Left lung (tissue), 10 donors: ENCODE results near the gene GSTM3. TPM values are rescaled to one million over a fixed set of nuclear protein-coding genes. Genes with fewer than 3 reads are reported as not detected.

Experiments
- ATAC-seq: fragments of 200-7000 bp; cut with Tn5 transposase; one replicate; pipeline ENCODE4 v1.9.1; 2020; ENCODE audit warnings: moderate library complexity
- DNase-seq, 4 donors: peaks; one replicate each; pipeline ENCODE4 v3.0.0-alpha.2; 2013 to 2020
- H3K27ac ChIP-seq, 2 donors: fragments of 200-600 bp; sonication (generic) in 1 of 2; one replicate each; pipeline versions ENCODE4 v1.5.0 to v1.8.0; 2020 to 2021
- H3K27me3 ChIP-seq, 2 donors: fragments of 200-600 bp; sonication (generic) in 1 of 2; one replicate each; pipeline versions ENCODE4 v1.5.0 to v1.8.0; 2020 to 2021
- H3K36me3 ChIP-seq, 2 donors: fragments of 200-600 bp; sonication (generic) in 1 of 2; one replicate each; pipeline versions ENCODE4 v1.5.0 to v1.8.0; 2020 to 2021
- H3K4me1 ChIP-seq, 2 donors: fragments of 200-600 bp; one replicate each; pipeline ENCODE4 v1.8.0; 2021
- H3K4me3 ChIP-seq, 2 donors: fragments of 200-600 bp; sonication (generic) in 1 of 2; one replicate each; pipeline versions ENCODE4 v1.5.0 to v1.8.0; 2020 to 2021; ENCODE audit warnings: mild to moderate bottlenecking in 1 of 2
- H3K9me3 ChIP-seq, 2 donors: fragments of 200-600 bp; sonication (generic) in 1 of 2; one replicate each; pipeline versions ENCODE4 v1.5.0 to v1.8.0; 2020 to 2021
- intact Hi-C, 2 donors: fragments of 100-400 bp; cut with DNase I; formaldehyde crosslinking; loops; one replicate each; pipeline versions ENCODE4 v1.11.2 to v1.14.2; 2022
- polyA plus RNA-seq, 6 donors: library from polyadenylated mRNA; unstranded; fragments of 120-200 nt; gene quantifications; one replicate each; pipeline ENCODE4 v1.2.1, GENCODE V29; 2013; ENCODE audit not compliant: insufficient read length in 6 of 6
- total RNA-seq, 2 donors: library from RNA; stranded (reverse); fragmentation: NEBNext Ultra II Directional; extraction: Animal tissue kit (Norgen Biotek cat#: 25700); gene quantifications; one replicate each; pipeline ENCODE4 v1.2.1, GENCODE V29; 2021
- TF ChIP-seq, protein P1 (sequence below), 2 donors: fragments of 200-600 bp; sonication (generic) in 1 of 2; IDR thresholded peaks; one replicate each; pipeline versions ENCODE4 v1.5.0 to v1.8.0; 2021; ENCODE audit warnings: antibody characterized with exemption in 2 of 2
- donor health status: DM: no; HTN: yes; CAD: no.
- donor health status: DM: no; HTN: no; CAD: no.

The GSTM3 gene
- total and polyA plus RNA-seq, 8 donors = 13.8 to 142 (median 104) TPM

DNA sequence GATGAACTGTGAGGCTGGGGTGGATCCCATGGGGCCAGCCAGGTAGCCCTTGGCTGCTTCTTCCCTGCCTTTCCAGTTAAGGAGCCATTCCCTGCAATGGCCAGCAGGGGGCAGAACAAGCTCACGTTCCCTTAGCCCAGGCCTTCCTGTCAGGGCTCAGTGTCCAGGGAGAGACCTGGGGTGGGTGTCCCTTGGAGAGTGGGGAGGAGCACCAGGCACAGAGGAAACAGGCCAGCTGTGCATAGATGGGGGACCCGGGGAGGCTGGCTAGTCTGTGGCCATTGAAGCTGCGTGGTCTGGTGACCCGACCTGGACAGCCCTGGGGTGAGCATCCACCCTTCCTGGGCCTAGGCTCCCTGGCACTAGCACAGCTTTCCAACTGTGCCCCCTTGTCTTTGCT lies 36.1 kb upstream of the GSTM3 start:
- Histone ChIP-seq H3K36me3 (no peaks in the 10 kb centered on the region), H3K27me3 (no peaks in the 10 kb centered on the region), H3K9me3 (no peaks in the 10 kb centered on the region), H3K27ac (no peak overlapping the region), H3K4me3 (no peak overlapping the region), H3K4me1 (peaks cover 0 to 14% of the 10 kb centered on the region in 2 donors)
- ATAC-seq (peak; percentile 92), DNase-seq (peak; percentile 77 to 90 (median 83))
- intact Hi-C loops = loop anchor here (10.0 kb wide), 3 partner anchors 122 to 232 kb away; partner anchors contain the start of genes AHCYL1 (in 1 of the 2), GNAI3 (in 1 of the 2) and GSTM4 (in 1 of the 2)
- TF ChIP-seq, protein P1, sequence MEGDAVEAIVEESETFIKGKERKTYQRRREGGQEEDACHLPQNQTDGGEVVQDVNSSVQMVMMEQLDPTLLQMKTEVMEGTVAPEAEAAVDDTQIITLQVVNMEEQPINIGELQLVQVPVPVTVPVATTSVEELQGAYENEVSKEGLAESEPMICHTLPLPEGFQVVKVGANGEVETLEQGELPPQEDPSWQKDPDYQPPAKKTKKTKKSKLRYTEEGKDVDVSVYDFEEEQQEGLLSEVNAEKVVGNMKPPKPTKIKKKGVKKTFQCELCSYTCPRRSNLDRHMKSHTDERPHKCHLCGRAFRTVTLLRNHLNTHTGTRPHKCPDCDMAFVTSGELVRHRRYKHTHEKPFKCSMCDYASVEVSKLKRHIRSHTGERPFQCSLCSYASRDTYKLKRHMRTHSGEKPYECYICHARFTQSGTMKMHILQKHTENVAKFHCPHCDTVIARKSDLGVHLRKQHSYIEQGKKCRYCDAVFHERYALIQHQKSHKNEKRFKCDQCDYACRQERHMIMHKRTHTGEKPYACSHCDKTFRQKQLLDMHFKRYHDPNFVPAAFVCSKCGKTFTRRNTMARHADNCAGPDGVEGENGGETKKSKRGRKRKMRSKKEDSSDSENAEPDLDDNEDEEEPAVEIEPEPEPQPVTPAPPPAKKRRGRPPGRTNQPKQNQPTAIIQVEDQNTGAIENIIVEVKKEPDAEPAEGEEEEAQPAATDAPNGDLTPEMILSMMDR (IDR thresholded peaks at IDR 0.05) = peak; percentile 93 to 99

DNA sequence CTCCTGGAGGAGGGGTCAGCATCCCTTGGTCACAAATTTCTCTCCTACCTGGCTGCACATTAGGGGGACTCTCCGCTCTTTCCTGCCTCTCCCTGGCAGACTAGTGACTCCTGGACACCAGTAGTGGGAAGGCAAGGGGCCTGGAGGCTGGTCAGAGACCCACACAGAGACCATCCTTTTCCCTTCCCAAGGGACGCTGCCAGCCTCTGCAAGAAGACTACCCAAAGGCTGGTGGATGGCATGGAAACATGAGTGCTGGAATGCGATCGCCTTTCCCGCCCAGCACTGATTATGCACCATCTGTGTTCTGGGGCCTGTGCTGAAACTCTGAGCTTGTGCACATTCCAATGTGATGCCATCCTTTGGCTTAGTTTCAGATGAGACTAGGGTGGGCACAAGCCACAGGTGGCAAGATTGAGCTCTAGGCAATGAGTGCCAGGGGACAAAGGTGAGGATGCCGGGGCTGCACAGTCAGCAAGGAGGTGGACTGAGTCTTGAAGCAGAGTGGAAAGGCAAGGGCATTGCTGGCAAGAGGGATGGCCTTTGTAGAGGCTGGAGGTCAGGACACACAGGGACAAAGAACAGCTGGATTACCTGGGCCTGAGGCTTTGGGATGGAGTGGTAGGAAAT lies 35.5 kb upstream of the GSTM3 start:
- H3K4me3 ChIP-seq = no peak overlapping the region
- no peaks in the 10 kb centered on the region for H3K27me3 ChIP-seq
- H3K9me3 ChIP-seq = no peaks in the 10 kb centered on the region
- DNase-seq (peak in 2 of 4 donors; percentile 12 to 29), ATAC-seq (no peak)
- no peaks in the 10 kb centered on the region for H3K36me3 ChIP-seq
- TF ChIP-seq, protein P1 (IDR thresholded peaks at IDR 0.05) = no peak
- peaks cover 0 to 14% of the 10 kb centered on the region in 2 donors for H3K4me1 ChIP-seq
- intact Hi-C loops = loop anchor here (10.0 kb wide), 3 partner anchors 122 to 232 kb away; partner anchors contain the start of genes AHCYL1 (in 1 of the 2), GNAI3 (in 1 of the 2) and GSTM4 (in 1 of the 2)
- no peak overlapping the region for H3K27ac ChIP-seq

DNA sequence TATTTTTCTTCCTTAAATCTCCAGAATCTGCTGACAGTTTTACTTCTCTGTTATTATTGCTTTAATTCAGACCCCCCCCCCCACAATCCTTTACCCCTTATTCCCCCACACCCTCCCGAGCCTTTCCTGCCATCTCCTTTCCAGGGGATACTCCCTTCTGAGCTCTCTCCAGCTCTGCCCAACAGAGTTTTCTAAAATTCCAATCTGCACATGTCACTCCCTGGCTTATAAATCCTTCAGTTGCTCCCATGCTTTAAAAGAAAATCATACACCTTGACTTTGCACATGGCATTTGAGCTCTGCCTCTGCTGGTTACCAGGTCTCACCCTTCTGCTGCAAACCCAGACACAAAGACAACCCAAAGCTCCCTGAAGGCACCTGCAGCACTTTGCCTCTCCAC lies 34.6 kb upstream of the GSTM3 start:
- peak in 1 of 4 donors; percentile 16 for DNase-seq

DNA sequence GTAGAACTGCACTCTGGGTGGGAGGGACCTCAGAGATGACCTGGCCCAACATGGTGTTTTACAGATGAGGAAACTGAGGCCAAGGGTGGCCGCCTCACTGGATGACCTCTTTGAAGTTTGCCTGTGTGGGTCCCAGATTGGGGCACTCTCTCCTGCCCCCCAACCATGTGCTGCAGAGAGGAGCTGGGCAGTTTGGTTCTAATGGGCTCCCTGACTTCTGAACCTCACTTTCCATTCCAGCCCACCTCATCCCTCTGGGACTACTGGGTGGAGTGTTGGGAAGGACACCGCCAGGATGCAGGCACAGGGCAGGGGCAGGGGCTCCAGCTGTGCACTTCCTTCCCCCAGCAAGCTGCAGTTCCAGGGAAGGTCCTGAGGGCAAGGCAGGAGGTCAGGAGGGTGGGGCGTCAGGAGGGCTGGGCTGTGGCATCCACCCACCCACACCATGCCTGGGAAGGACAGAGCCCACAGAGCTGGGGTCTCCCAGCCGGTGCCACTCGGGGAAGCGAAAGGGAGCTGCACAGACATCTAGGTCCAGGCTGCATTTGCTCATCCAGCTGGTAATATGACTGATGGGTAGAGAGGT lies 33.2 kb upstream of the GSTM3 start:
- Histone ChIP-seq H3K4me3 (no peak overlapping the region), H3K9me3 (no peaks in the 10 kb centered on the region), H3K36me3 (no peaks in the 10 kb centered on the region), H3K4me1 (peaks cover 0 to 14% of the 10 kb centered on the region in 2 donors), H3K27me3 (no peaks in the 10 kb centered on the region), H3K27ac (no peak overlapping the region)
- DNase-seq = peak in 1 of 4 donors; percentile 60
- ATAC-seq = no peak
- intact Hi-C loops = loop anchor here (10.0 kb wide), 3 partner anchors 119 to 229 kb away; partner anchors contain the start of genes AHCYL1 (in 1 of the 2), GNAI3 (in 1 of the 2) and GSTM4 (in 1 of the 2)
- TF ChIP-seq, protein P1 (IDR thresholded peaks at IDR 0.05) = no peak

More for the DNA sequence above, 34.6 kb upstream of the GSTM3 start:
- ATAC-seq = no peak
- H3K36me3 ChIP-seq = no peaks in the 10 kb centered on the region
- peaks cover 0 to 14% of the 10 kb centered on the region in 2 donors for H3K4me1 ChIP-seq
- H3K27me3 ChIP-seq = no peaks in the 10 kb centered on the region
- intact Hi-C loops = loop anchor here (10.0 kb wide), 3 partner anchors 121 to 231 kb away; partner anchors contain the start of genes AHCYL1 (in 1 of the 2), GNAI3 (in 1 of the 2) and GSTM4 (in 1 of the 2)
- no peaks in the 10 kb centered on the region for H3K9me3 ChIP-seq
- no peak overlapping the region for H3K27ac ChIP-seq
- H3K4me3 ChIP-seq = no peak overlapping the region
- TF ChIP-seq, protein P1 (IDR thresholded peaks at IDR 0.05) = no peak
